Measurements from ENCODE around the gene CLSTN2. TPM values are rescaled to one million over a fixed set of nuclear protein-coding genes. Genes with fewer than 3 reads are reported as not detected.

Gene CLSTN2
- total RNA-seq, 1 donor from 2014 or later = 0.74 TPM

DNA sequence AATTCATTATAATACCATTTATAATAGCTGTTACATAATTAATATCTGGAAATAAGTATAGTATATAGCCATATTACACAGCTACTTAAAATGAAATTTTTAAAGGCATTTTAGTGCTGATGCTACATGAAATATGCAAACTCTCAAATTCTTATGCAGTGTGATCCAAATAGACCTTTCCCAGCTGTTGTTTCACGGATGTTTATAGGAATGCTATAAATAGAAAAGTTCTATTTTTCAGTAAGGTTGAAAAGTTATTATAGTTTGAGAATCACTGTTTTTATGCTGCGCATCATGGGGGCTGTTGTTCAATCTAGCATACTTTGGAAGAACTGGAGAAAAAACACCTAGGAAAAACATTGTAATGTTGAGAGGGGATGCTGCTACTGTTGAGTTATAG lies 595.1 kb downstream of the CLSTN2 start:
- Mint-ChIP-seq H3K27ac (ENCODE audit: unreplicated experiment) (no peak overlapping the region), H3K27me3 (ENCODE audit: unreplicated experiment) (no peaks in the 10 kb centered on the region), H3K4me1 (ENCODE audit: unreplicated experiment) (no peaks in the 10 kb centered on the region), H3K36me3 (ENCODE audit: low read depth, unreplicated experiment) (no peaks in the 10 kb centered on the region), H3K4me3 (ENCODE audit: unreplicated experiment) (no peak overlapping the region), H3K9me3 (ENCODE audit: unreplicated experiment) (no peaks in the 10 kb centered on the region)
- no peak for DNase-seq (ENCODE audit: low spot score)
- TF ChIP-seq, protein P1, sequence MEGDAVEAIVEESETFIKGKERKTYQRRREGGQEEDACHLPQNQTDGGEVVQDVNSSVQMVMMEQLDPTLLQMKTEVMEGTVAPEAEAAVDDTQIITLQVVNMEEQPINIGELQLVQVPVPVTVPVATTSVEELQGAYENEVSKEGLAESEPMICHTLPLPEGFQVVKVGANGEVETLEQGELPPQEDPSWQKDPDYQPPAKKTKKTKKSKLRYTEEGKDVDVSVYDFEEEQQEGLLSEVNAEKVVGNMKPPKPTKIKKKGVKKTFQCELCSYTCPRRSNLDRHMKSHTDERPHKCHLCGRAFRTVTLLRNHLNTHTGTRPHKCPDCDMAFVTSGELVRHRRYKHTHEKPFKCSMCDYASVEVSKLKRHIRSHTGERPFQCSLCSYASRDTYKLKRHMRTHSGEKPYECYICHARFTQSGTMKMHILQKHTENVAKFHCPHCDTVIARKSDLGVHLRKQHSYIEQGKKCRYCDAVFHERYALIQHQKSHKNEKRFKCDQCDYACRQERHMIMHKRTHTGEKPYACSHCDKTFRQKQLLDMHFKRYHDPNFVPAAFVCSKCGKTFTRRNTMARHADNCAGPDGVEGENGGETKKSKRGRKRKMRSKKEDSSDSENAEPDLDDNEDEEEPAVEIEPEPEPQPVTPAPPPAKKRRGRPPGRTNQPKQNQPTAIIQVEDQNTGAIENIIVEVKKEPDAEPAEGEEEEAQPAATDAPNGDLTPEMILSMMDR (IDR thresholded peaks at IDR 0.05; ENCODE audit: unreplicated experiment) = no peak

DNA sequence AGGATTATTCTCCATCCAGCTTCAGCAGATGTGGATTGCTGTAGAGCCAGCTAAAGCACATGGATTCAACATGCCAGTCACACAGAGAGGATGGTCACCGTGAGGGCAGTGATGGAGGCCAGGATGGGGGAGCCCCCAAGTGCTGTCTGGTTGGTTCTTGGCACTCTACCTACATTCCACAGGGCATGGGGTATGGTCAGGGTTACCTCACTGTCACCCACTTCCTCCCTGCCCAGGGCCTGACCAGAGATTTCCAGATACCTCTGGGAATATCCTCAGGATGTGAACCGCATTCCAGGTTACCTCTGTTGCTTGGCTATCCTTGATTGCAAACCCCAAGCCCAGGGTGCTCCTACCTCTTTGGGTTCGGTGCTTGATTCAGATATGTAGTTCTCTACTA lies 595.6 kb downstream of the CLSTN2 start:
- H3K27ac Mint-ChIP-seq (ENCODE audit: unreplicated experiment) = no peak overlapping the region
- no peaks in the 10 kb centered on the region for H3K4me1 Mint-ChIP-seq (ENCODE audit: unreplicated experiment)
- no peaks in the 10 kb centered on the region for H3K36me3 Mint-ChIP-seq (ENCODE audit: low read depth, unreplicated experiment)
- no peaks in the 10 kb centered on the region for H3K9me3 Mint-ChIP-seq (ENCODE audit: unreplicated experiment)
- TF ChIP-seq, protein P1 (IDR thresholded peaks at IDR 0.05; ENCODE audit: unreplicated experiment) = no peak
- no peaks in the 10 kb centered on the region for H3K27me3 Mint-ChIP-seq (ENCODE audit: unreplicated experiment)
- no peak overlapping the region for H3K4me3 Mint-ChIP-seq (ENCODE audit: unreplicated experiment)
- no peak for DNase-seq (ENCODE audit: low spot score)

DNA sequence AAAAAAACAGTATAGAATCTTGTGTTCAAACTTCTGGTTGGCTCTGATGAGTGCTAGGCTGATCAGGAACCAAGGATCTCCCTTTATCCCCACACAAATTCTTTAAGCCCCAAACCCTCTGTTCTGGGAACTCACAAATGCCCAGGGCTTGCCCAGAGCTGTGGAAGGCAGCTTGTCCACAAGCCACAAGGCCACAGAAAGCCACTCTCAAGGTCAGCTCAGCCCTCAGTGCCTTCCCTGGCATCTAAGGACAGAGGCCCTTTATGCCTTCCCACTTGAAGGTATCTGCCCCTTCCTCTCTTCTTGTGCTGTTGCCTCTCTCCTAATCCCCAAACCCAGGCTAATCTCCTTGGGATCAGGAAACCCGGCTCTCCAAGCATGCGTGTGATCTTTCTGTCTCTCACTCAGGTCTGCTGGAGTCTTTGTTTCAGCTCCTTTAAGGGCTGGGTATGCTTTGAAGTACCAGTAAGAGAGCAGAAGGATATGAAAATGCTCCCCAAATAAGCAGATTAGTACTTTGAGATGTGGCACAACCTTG lies 597.9 kb downstream of the CLSTN2 start:
- Mint-ChIP-seq H3K27me3 (ENCODE audit: unreplicated experiment) (no peaks in the 10 kb centered on the region), H3K9me3 (ENCODE audit: unreplicated experiment) (no peaks in the 10 kb centered on the region), H3K36me3 (ENCODE audit: low read depth, unreplicated experiment) (no peaks in the 10 kb centered on the region), H3K27ac (ENCODE audit: unreplicated experiment) (no peak overlapping the region), H3K4me1 (ENCODE audit: unreplicated experiment) (no peaks in the 10 kb centered on the region), H3K4me3 (ENCODE audit: unreplicated experiment) (no peak overlapping the region)
- DNase-seq (ENCODE audit: low spot score) = no peak
- TF ChIP-seq, protein P1 (IDR thresholded peaks at IDR 0.05; ENCODE audit: unreplicated experiment) = no peak

DNA sequence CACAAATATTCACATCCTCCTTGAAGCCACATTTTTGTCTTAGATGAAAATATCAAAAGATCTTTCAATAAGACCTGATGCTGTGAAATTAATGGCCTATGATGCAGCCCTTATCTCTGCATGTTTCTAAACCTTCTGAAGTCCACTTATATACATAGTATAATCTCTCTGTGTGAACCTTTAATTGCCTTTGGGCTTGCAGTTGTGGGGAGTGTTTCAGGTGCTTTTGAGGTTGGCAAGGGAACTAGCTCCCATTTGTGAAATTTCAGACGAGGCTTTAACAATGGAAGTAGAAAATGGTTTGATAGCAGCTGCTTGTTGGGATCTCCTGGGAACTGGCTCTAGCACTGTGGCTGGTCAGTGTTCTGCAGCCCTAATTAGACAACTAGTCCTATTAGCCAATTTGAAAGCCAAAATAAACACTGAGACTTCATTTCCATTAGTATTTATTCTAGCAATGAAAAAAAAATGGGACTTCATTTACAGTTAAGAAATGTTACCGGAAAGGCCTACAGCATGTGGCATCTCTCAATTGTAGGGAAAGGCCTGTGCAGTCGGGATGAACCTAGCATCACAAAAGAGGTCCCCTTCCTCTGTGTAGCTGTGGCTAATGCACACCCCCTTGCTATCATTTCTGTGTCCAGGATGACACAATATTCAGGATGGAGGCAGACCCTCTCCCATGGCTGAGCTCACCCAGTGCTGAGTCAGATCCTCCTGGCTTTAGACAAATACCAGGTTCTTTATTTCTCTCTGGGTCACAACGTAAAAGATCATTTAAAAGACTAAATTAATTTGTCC lies 602.1 kb downstream of the CLSTN2 start:
- Mint-ChIP-seq H3K36me3 (ENCODE audit: low read depth, unreplicated experiment) (no peaks in the 10 kb centered on the region), H3K27me3 (ENCODE audit: unreplicated experiment) (peaks cover 3% of the 10 kb centered on the region), H3K27ac (ENCODE audit: unreplicated experiment) (no peak overlapping the region), H3K9me3 (ENCODE audit: unreplicated experiment) (no peaks in the 10 kb centered on the region), H3K4me3 (ENCODE audit: unreplicated experiment) (no peak overlapping the region), H3K4me1 (ENCODE audit: unreplicated experiment) (no peaks in the 10 kb centered on the region)
- no peak for DNase-seq (ENCODE audit: low spot score)
- TF ChIP-seq, protein P1 (IDR thresholded peaks at IDR 0.05; ENCODE audit: unreplicated experiment) = no peak

DNA sequence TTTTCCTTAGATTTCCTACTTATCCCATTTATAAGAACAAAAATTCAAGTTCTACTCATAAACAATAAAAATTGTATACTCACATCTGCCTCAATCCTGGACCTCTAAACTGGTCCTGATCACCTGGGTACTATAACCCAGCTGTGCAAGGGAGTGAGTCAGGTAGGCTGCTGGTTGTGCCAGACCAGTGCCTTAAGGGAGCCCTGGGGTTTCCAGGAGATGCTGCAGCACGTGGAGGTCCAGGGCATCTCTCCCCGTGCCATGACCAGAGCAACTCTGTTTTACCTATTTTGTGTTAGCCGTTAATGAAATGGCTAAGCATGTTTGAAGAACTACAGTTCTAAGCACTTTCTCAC lies 602.7 kb downstream of the CLSTN2 start:
- Mint-ChIP-seq H3K36me3 (ENCODE audit: low read depth, unreplicated experiment) (no peaks in the 10 kb centered on the region), H3K27me3 (ENCODE audit: unreplicated experiment) (peaks cover 3% of the 10 kb centered on the region), H3K4me1 (ENCODE audit: unreplicated experiment) (no peaks in the 10 kb centered on the region), H3K9me3 (ENCODE audit: unreplicated experiment) (no peaks in the 10 kb centered on the region), H3K4me3 (ENCODE audit: unreplicated experiment) (no peak overlapping the region), H3K27ac (ENCODE audit: unreplicated experiment) (no peak overlapping the region)
- TF ChIP-seq, protein P1 (IDR thresholded peaks at IDR 0.05; ENCODE audit: unreplicated experiment) = no peak
- no peak for DNase-seq (ENCODE audit: low spot score)
